Hepatocyte (in vitro differentiated cells): ENCODE measurements around the gene PHF23. TPM values are rescaled to one million over a fixed set of nuclear protein-coding genes. Genes with fewer than 3 reads are reported as not detected.
A peak's percentile ranks its signal among the peaks of the same experiment; 100 is the strongest.

ENCODE experiments used
- DNase-seq: peaks from one replicate; pipeline ENCODE4 v3.0.0-alpha.2; 2016; ENCODE audit warnings: low spot score
- H2AFZ ChIP-seq: fragments of 200-600 bp; sonication (generic); 2 replicates; pipeline ENCODE4 v1.6.0; 2016; ENCODE audit warnings: antibody characterized with exemption, mild to moderate bottlenecking
- H3K27ac ChIP-seq: fragments of 200-600 bp; sonication (generic); 2 replicates; pipeline ENCODE4 v1.5.1; 2016; ENCODE audit warnings: mild to moderate bottlenecking
- H3K27me3 ChIP-seq: fragments of 200-600 bp; sonication (generic); 2 replicates; pipeline ENCODE4 v1.6.1; 2016
- H3K36me3 ChIP-seq: fragments of 200-600 bp; sonication (generic); replicated peaks from 2 replicates; pipeline ENCODE4 v1.5.1; 2016; ENCODE audit warnings: low read depth; ENCODE audit not compliant: insufficient read depth
- H3K4me1 ChIP-seq: fragments of 200-600 bp; sonication (generic); 2 replicates; pipeline ENCODE4 v1.5.1; 2016; ENCODE audit warnings: mild to moderate bottlenecking, moderate library complexity; ENCODE audit not compliant: insufficient read depth
- H3K4me2 ChIP-seq: fragments of 200-600 bp; sonication (generic); 2 replicates; pipeline ENCODE4 v1.6.0; 2016
- H3K4me3 ChIP-seq: fragments of 200-600 bp; sonication (generic); 2 replicates; pipeline ENCODE4 v1.5.1; 2016; ENCODE audit warnings: mild to moderate bottlenecking
- H3K79me2 ChIP-seq: fragments of 200-600 bp; sonication (generic); 2 replicates; pipeline ENCODE4 v1.6.0; 2017; ENCODE audit warnings: mild to moderate bottlenecking
- H3K9me2 ChIP-seq: fragments of 200-600 bp; sonication (generic); replicated peaks from 2 replicates; pipeline ENCODE4 v1.6.0; 2017; ENCODE audit warnings: mild to moderate bottlenecking; ENCODE audit not compliant: insufficient read depth
- H3K9me3 ChIP-seq: fragments of 200-600 bp; sonication (generic); 2 replicates; pipeline ENCODE4 v1.5.1; 2016; ENCODE audit warnings: low read depth, mild to moderate bottlenecking
- H4K20me1 ChIP-seq: fragments of 200-600 bp; sonication (generic); 2 replicates; pipeline ENCODE4 v1.6.0; 2016; ENCODE audit warnings: mild to moderate bottlenecking; ENCODE audit not compliant: insufficient read depth, poor library complexity, severe bottlenecking
- CTCF ChIP-seq: fragments of 200-600 bp; sonication (generic); IDR thresholded peaks from 2 replicates; pipeline ENCODE4 v1.5.1; 2016; ENCODE audit warnings: antibody characterized with exemption, mild to moderate bottlenecking; ENCODE audit not compliant: poor library complexity
- EZH2 ChIP-seq: fragments of 200-600 bp; sonication (generic); IDR thresholded peaks from 2 replicates; pipeline ENCODE4 v1.6.1; 2016; ENCODE audit warnings: antibody characterized with exemption, mild to moderate bottlenecking, borderline replicate concordance
- EZH2phosphoT487 ChIP-seq: fragments of 200-600 bp; sonication (generic); IDR thresholded peaks from one replicate; pipeline ENCODE4 v1.6.1; 2018; ENCODE audit warnings: antibody characterized with exemption, mild to moderate bottlenecking, low read depth, moderate library complexity; ENCODE audit not compliant: unreplicated experiment, severe bottlenecking
- WGBS: methylation state at CpG from one replicate; pipeline ENCODE4 v1.1.6; 2016; ENCODE audit warnings: low lambda C conversion rate; ENCODE audit errors: missing lambda C conversion rate; 5-methylcytosine and 5-hydroxymethylcytosine counted together
- polyA plus RNA-seq: library from polyadenylated mRNA; unstranded; fragments of >200 nt; fragmentation: Nextera tagmentation; extraction: Ambion mirVana; gene quantifications from 2 replicates; pipeline ENCODE4 v1.2.1, GENCODE V29; 2016
- total RNA-seq: library from RNA; depleted of rRNA; stranded (reverse); fragments of >200 nt; gene quantifications from 2 replicates; pipeline ENCODE4 v1.2.3, GENCODE V29; 2014

Gene PHF23
- total and polyA plus RNA-seq, 2 experiments from 2014 or later = 53.9 to 78.6 TPM

DNA sequence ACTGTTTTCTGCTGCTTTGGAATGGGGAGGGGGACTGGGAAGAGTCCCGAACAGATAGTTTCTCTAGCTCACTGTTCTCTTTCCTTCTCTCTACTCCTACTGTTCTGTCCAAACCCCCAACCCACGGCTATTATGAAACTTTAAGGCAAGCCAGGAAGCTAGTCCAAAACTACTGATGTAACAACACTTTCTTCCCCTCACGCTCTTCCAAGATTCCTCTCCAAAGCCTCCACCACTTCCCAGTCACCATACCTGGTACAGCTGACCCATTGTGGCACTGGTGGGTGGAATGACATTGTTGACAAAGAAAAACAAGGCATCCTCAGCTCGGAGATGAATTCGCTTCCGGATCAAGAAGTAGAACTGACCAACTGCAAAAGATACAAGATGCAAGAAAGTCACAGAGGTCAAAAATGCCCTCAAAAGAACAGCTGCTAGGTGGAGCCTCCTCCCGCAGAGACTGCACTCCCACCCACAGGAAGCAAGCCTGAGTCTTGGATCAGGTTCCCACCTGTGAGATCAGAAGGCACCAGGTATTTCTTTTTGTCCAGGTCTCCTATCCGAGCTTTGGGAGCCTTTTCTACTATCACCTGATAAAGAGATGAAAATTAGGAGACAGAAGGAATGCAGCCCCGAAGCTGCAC, 2.0 kb upstream of the PHF23 start:
- 39% methylated on average over 9 of the region's 9 CpGs for WGBS

GRCh38 chr17:7240375-7240774, 1.1 kb upstream of the PHF23 start:
- peaks cover 21% of the 10 kb centered on the region for H3K4me1 ChIP-seq
- 80% methylated on average over 4 of the region's 4 CpGs for WGBS

More for the DNA sequence above, 2.0 kb upstream of the PHF23 start:
- no peaks in the 10 kb centered on the region for H4K20me1 ChIP-seq
- H3K9me3 ChIP-seq = no peaks in the 10 kb centered on the region
- peaks cover 59% of the 10 kb centered on the region for H3K79me2 ChIP-seq
- peaks cover 21% of the 10 kb centered on the region for H3K4me1 ChIP-seq
- H3K4me3 ChIP-seq = peak overlapping the region; percentile 61
- H3K27ac ChIP-seq = peak overlapping the region; percentile 97
- no peaks in the 10 kb centered on the region for H3K27me3 ChIP-seq
- H2AFZ ChIP-seq = no peak overlapping the region
- TF ChIP-seq EZH2phosphoT487 (no peak), CTCF (no peak), EZH2 (no peak)
- H3K36me3 ChIP-seq = no peaks in the 10 kb centered on the region
- no peaks in the 10 kb centered on the region for H3K9me2 ChIP-seq
- H3K4me2 ChIP-seq = peak overlapping the region; percentile 85
- no peak for DNase-seq

GRCh38 chr17:7238420-7239090, 702 bp downstream of the PHF23 start:
- Histone ChIP-seq H3K27me3 (no peaks in the 10 kb centered on the region), H3K79me2 (peaks cover 69% of the 10 kb centered on the region), H3K4me1 (peaks cover 30% of the 10 kb centered on the region)

More at GRCh38 chr17:7240375-7240774, 1.1 kb upstream of the PHF23 start:
- Histone ChIP-seq H3K4me2 (peak overlapping the region; percentile 85), H3K9me2 (no peaks in the 10 kb centered on the region), H3K79me2 (peaks cover 61% of the 10 kb centered on the region), H3K9me3 (no peaks in the 10 kb centered on the region), H2AFZ (no peak overlapping the region), H3K27me3 (no peaks in the 10 kb centered on the region), H3K36me3 (no peaks in the 10 kb centered on the region), H3K4me3 (peak overlapping the region; percentile 61), H3K27ac (peak overlapping the region; percentile 97), H4K20me1 (no peaks in the 10 kb centered on the region)
- TF ChIP-seq CTCF = no peak
- no peak for TF ChIP-seq EZH2
- TF ChIP-seq EZH2phosphoT487 = no peak
- no peak for DNase-seq

More at GRCh38 chr17:7238420-7239090, 702 bp downstream of the PHF23 start:
- peak overlapping the region; percentile 92 for H3K4me2 ChIP-seq
- H3K4me3 ChIP-seq = peak overlapping the region; percentile 65
- TF ChIP-seq CTCF (no peak), EZH2phosphoT487 (no peak), EZH2 (no peak)
- peak; percentile 61 for DNase-seq
- no peaks in the 10 kb centered on the region for H4K20me1 ChIP-seq
- no peaks in the 10 kb centered on the region for H3K9me2 ChIP-seq
- H3K9me3 ChIP-seq = no peaks in the 10 kb centered on the region
- H3K36me3 ChIP-seq = no peaks in the 10 kb centered on the region
- peak overlapping the region; percentile 98 for H3K27ac ChIP-seq
- peak overlapping the region; percentile 11 for H2AFZ ChIP-seq
- under 1% methylated on average over 22 of the region's 39 CpGs for WGBS
